Neutrophil (primary cell): ENCODE data around the gene GAK.

ENCODE experiments used
- H3K27ac ChIP-seq: fragments of 200-600 bp; sonication (generic); 2 replicates; pipeline ENCODE4 v1.5.1; 2016; ENCODE audit warnings: mild to moderate bottlenecking, moderate library complexity
- H3K27me3 ChIP-seq: fragments of 200-600 bp; sonication (generic); 2 replicates; pipeline ENCODE4 v1.6.0; 2016; ENCODE audit warnings: mild to moderate bottlenecking
- H3K36me3 ChIP-seq: fragments of 200-600 bp; sonication (generic); 2 replicates; pipeline ENCODE4 v1.5.1; 2017
- H3K4me1 ChIP-seq, 2 experiments: fragments of 200-600 bp in 1 of 2; sonication (generic) in 1 of 2; 1 replicate in 1 of 2; 2 replicates in 1 of 2; pipeline versions ENCODE4 v1.5.1 to v1.6.1; 2013 to 2016; ENCODE audit warnings: low read depth in 1 of 2, low read length in 1 of 2, mild to moderate bottlenecking in 1 of 2, moderate library complexity in 1 of 2; ENCODE audit not compliant: control insufficient read depth in 1 of 2, insufficient read depth in 1 of 2
- H3K4me3 ChIP-seq, 2 experiments: fragments of 200-600 bp in 1 of 2; sonication (generic) in 1 of 2; 1 replicate in 1 of 2; 2 replicates in 1 of 2; pipeline ENCODE4 v1.5.1; 2013 to 2016; ENCODE audit warnings: low read depth in 1 of 2, low read length in 1 of 2, mild to moderate bottlenecking in 1 of 2, moderate library complexity in 1 of 2
- H3K9me3 ChIP-seq: fragments of 200-600 bp; sonication (generic); 2 replicates; pipeline ENCODE4 v1.5.1; 2016
- TF ChIP-seq, protein P1 (sequence below): fragments of 200-600 bp; sonication (generic); IDR thresholded peaks from 2 replicates; pipeline ENCODE4 v1.5.1; 2016; ENCODE audit warnings: antibody characterized with exemption

Gene GAK

DNA sequence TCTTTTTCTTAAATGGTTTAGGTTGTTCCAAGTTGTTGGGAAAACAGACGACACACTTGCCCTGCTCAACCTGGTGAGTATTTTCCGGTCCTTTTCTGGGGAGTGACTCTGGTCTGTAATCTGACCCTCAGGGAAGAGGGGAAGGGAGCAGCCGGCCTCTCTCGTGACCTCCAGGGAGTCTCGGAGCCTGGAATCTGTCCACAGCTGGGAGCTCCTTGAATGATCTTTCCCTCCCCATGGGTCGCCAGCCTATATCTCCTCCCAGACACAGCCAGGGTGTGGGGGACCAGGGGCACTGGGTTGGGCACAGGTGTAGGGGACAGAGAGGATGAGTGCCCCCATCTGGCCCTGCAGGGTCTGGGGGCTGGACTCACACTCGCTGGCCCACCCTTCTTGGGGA is 19.1 kb upstream of the GAK start:
- Histone ChIP-seq H3K27ac (no peak overlapping the region), H3K9me3 (no peaks in the 10 kb centered on the region), H3K27me3 (peaks cover 9% of the 10 kb centered on the region), H3K4me3 (no peak overlapping the region), H3K36me3 (peaks cover 65% of the 10 kb centered on the region), H3K4me1 (no peaks in the 10 kb centered on the region)
- TF ChIP-seq, protein P1, sequence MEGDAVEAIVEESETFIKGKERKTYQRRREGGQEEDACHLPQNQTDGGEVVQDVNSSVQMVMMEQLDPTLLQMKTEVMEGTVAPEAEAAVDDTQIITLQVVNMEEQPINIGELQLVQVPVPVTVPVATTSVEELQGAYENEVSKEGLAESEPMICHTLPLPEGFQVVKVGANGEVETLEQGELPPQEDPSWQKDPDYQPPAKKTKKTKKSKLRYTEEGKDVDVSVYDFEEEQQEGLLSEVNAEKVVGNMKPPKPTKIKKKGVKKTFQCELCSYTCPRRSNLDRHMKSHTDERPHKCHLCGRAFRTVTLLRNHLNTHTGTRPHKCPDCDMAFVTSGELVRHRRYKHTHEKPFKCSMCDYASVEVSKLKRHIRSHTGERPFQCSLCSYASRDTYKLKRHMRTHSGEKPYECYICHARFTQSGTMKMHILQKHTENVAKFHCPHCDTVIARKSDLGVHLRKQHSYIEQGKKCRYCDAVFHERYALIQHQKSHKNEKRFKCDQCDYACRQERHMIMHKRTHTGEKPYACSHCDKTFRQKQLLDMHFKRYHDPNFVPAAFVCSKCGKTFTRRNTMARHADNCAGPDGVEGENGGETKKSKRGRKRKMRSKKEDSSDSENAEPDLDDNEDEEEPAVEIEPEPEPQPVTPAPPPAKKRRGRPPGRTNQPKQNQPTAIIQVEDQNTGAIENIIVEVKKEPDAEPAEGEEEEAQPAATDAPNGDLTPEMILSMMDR: no peak

DNA sequence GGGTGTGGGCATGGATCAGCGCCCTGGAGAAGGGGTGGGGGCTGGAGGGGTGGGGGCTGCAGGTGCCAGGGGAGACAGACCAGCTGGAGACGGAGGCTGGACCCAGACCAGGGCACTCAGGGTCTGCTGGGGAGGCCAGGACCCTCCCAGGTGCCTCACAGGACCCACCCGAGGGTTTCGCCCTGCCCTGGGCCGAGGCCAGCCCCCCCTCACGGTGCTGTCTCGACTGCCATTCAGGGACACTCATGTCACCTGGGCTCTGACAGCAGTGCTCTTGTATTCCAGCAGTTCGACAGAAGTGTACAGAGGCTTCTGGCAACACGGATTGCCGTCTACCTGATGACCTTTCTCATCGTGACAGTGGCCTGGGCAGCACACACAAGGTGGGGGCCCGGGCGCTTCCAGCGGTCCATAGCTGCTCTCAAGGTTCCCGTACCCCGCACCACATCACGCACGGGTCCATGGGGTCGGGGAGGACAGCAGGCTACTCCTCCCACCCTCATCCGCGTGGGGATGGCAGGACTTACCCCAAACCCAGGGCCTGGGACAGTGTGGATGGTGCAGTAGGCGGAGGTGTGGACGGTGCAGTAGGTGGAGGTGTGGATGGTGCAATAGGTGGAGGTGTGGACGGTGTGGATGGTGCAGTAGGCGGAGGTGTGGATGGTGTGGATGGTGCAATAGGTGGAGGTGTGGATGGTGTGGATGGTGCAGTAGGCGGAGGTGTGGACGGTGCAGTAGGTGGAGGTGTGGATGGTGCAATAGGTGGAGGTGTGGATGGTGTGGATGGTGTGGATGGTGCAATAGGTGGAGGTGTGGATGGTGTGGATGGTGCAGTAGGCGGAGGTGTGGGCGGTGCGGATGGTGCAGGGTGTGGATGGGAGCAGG is 18.3 kb upstream of the GAK start:
- Histone ChIP-seq H3K4me1 (no peaks in the 10 kb centered on the region), H3K27me3 (peaks cover 15% of the 10 kb centered on the region), H3K9me3 (no peaks in the 10 kb centered on the region), H3K36me3 (peaks cover 56% of the 10 kb centered on the region), H3K27ac (no peak overlapping the region), H3K4me3 (no peak overlapping the region)
- TF ChIP-seq, protein P1: no peak

DNA sequence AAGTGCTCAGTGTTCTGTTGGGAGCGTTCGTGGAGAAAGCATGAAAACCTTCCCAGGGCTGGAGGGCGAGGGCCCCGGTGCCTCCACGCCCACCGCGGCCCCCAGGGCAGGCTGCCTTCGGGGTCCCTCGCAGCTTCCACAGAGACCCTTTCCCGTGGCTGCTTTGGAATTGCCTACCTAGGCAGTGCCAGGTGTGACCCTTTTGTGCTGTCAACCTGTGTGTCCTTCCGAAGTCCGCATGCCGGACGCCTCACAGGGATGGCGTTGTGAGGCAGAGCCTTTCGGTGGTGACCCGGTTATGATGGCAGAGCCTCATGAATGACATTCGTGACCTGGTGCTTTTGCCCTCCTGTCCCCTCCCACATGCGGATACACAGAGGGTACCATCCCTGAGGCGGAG is 17.5 kb upstream of the GAK start:
- H3K4me3 ChIP-seq: no peak overlapping the region
- no peaks in the 10 kb centered on the region for H3K4me1 ChIP-seq
- peaks cover 15% of the 10 kb centered on the region for H3K27me3 ChIP-seq
- H3K36me3 ChIP-seq: peaks cover 49% of the 10 kb centered on the region
- no peak overlapping the region for H3K27ac ChIP-seq
- H3K9me3 ChIP-seq: no peaks in the 10 kb centered on the region
- TF ChIP-seq, protein P1: no peak

GRCh38 chr4:948936-949300 is 16.8 kb upstream of the GAK start:
- Histone ChIP-seq H3K4me1 (no peaks in the 10 kb centered on the region), H3K9me3 (no peaks in the 10 kb centered on the region), H3K27me3 (peaks cover 15% of the 10 kb centered on the region), H3K4me3 (no peak overlapping the region), H3K36me3 (peaks cover 42% of the 10 kb centered on the region), H3K27ac (no peak overlapping the region)
- TF ChIP-seq, protein P1: no peak

DNA sequence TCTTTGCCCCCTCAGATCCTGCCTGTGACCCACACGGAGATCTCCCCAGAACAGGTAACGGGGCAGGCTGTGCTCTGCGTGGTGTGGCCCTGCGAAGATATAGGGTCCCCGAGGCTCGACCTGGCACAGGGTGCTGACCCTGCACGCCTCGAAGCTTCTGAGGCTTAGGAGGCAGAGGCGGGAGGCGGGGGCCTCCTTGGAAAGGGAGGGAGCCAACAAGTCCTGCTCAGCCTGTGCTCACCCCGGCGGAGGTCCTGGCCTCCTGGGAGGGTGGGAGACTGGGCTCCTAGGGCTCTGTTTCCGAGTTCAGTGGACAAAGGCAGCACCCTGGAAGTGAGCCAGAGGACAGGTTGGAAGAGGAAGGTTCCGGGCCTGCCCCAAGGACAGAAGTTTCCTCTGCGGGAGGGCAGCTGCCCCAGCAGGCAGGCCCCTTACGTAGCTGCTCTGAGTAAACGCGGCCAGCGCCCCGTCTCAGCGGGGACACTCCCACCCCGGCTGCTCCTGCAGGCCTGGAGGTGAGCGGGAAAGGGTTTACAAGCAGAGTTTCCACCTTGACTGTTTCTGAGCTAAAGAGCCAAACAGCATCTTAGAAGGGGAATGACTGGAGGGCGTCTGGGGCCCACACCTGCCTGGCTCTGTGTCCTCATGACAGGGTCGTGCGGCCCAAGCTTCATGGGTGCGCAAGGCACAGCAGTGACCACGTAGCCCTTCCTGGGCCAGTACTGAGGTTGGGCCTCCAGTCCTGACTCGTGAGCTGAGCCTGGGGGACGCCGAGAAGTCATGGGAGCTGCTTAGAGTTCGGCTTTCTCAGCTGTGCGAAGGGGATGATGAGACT is 16.2 kb upstream of the GAK start:
- no peak overlapping the region for H3K27ac ChIP-seq
- peaks cover 37% of the 10 kb centered on the region for H3K36me3 ChIP-seq
- peaks cover 15% of the 10 kb centered on the region for H3K27me3 ChIP-seq
- H3K4me1 ChIP-seq: no peaks in the 10 kb centered on the region
- no peaks in the 10 kb centered on the region for H3K9me3 ChIP-seq
- H3K4me3 ChIP-seq: no peak overlapping the region
- TF ChIP-seq, protein P1: no peak
